Measurements from ENCODE around the gene ATP8A2.
"Not testable (repeated sequence)": the region's sequence is repeated elsewhere in the genome, so short reads cannot be mapped to it uniquely, and the experiment has no call there.

Gene ATP8A2

DNA sequence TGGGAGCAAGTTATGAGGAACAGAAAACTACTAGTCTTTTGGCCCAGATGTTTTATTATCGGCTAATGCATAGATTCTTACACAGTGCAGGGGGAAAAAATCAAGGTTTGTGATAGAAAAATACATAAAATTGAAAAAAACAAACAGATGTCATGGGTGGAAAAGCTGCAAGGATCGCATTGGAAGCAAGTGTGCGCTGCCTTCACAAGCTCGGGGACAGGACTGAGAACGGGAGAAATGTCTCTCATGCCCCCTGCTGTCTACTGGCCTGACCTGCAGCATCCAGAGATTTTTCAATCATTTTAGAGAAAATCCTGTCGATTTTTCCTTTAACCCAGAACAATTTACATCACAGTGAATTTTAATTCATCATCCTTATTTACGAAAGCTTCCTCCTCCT, 700.6 kb downstream of the ATP8A2 start:
- DNase-seq (ENCODE audit: low read depth in 2 of 2) = not testable (repeated sequence)

- DNase-seq (ENCODE audit: low read depth in 2 of 2) = no peak
These were observed 702.9 kb downstream of the ATP8A2 start for GRCh38 chr13:26074706-26075105.
